RWPE2 (cell line): ENCODE measurements around the gene COG1.

Experiments
- ATAC-seq: fragments of 200-7000 bp; cut with Tn5 transposase; 3 replicates; pipeline ENCODE4 v1.9.1; 2021; ENCODE audit warnings: low read depth
- DNase-seq: peaks from one replicate; pipeline ENCODE4 v3.0.0-alpha.2; 2020; ENCODE audit warnings: low spot score
- H3K27ac ChIP-seq: fragments of 450-650 bp; 2 replicates; pipeline ENCODE4 v1.5.1; 2017; ENCODE audit warnings: mild to moderate bottlenecking; ENCODE audit not compliant: poor library complexity, severe bottlenecking
- H3K27me3 ChIP-seq: fragments of 250-450 bp; sonication (Bioruptor Pico); 2 replicates; pipeline ENCODE4 v1.5.1; 2021; ENCODE audit warnings: mild to moderate bottlenecking, moderate library complexity; ENCODE audit not compliant: insufficient read depth, poor library complexity, severe bottlenecking
- H3K36me3 ChIP-seq: fragments of 250-450 bp; sonication (Bioruptor Pico); 2 replicates; pipeline ENCODE4 v1.5.1; 2020; ENCODE audit warnings: low read depth, mild to moderate bottlenecking, moderate library complexity
- H3K4me1 ChIP-seq: fragments of 250-450 bp; sonication (Bioruptor Pico); 2 replicates; pipeline ENCODE4 v1.5.1; 2021; ENCODE audit warnings: mild to moderate bottlenecking, moderate library complexity; ENCODE audit not compliant: insufficient read depth, poor library complexity, severe bottlenecking
- H3K4me3 ChIP-seq: fragments of 250-450 bp; sonication (Bioruptor Pico); 2 replicates; pipeline ENCODE4 v1.5.1; 2021; ENCODE audit warnings: mild to moderate bottlenecking, moderate library complexity; ENCODE audit not compliant: severe bottlenecking
- H3K9me3 ChIP-seq: fragments of 250-450 bp; sonication (Bioruptor Pico); 2 replicates; pipeline ENCODE4 v1.5.1; 2021; ENCODE audit warnings: mild to moderate bottlenecking, moderate library complexity; ENCODE audit not compliant: severe bottlenecking
- CTCF ChIP-seq: fragments of 450-650 bp; IDR thresholded peaks from one replicate; pipeline ENCODE4 v1.5.1; 2017; ENCODE audit warnings: mild to moderate bottlenecking, moderate library complexity; ENCODE audit not compliant: poor library complexity, severe bottlenecking

COG1 gene

GRCh38 chr17:73184136-73184993, 8.5 kb upstream of the COG1 start:
- Histone ChIP-seq H3K36me3 (no peaks in the 10 kb centered on the region), H3K4me1 (no peaks in the 10 kb centered on the region), H3K27me3 (no peaks in the 10 kb centered on the region), H3K4me3 (no peak overlapping the region), H3K27ac (no peak overlapping the region), H3K9me3 (no peaks in the 10 kb centered on the region)
- DNase-seq (no peak), ATAC-seq (no peak)
- no peak for TF ChIP-seq CTCF

GRCh38 chr17:73186283-73187050, 6.4 kb upstream of the COG1 start:
- DNase-seq, result no peak
- no peaks in the 10 kb centered on the region for H3K4me1 ChIP-seq
- H3K9me3 ChIP-seq, result no peaks in the 10 kb centered on the region
- H3K27me3 ChIP-seq, result no peaks in the 10 kb centered on the region
- no peaks in the 10 kb centered on the region for H3K36me3 ChIP-seq
- ATAC-seq, result no peak
- no peak for TF ChIP-seq CTCF
- no peak overlapping the region for H3K27ac ChIP-seq
- no peak overlapping the region for H3K4me3 ChIP-seq

GRCh38 chr17:73187203-73187769, 5.6 kb upstream of the COG1 start:
- Histone ChIP-seq H3K36me3 (no peaks in the 10 kb centered on the region), H3K4me1 (no peaks in the 10 kb centered on the region), H3K4me3 (no peak overlapping the region), H3K27me3 (no peaks in the 10 kb centered on the region), H3K27ac (no peak overlapping the region), H3K9me3 (no peaks in the 10 kb centered on the region)
- ATAC-seq, result no peak
- no peak for DNase-seq
- TF ChIP-seq CTCF, result no peak

- Histone ChIP-seq H3K27me3 (no peaks in the 10 kb centered on the region), H3K36me3 (no peaks in the 10 kb centered on the region), H3K27ac (no peak overlapping the region), H3K9me3 (no peaks in the 10 kb centered on the region), H3K4me3 (no peak overlapping the region), H3K4me1 (no peaks in the 10 kb centered on the region)
- TF ChIP-seq CTCF, result no peak
- DNase-seq (no peak), ATAC-seq (no peak)
Observed at GRCh38 chr17:73188011-73188410, 4.8 kb upstream of the COG1 start.
